ENCODE results near the gene TNNI2.
"Not testable (repeated sequence)": the region's sequence is repeated elsewhere in the genome, so short reads cannot be mapped to it uniquely, and the experiment has no call there.

Gene TNNI2

GRCh38 chr11:1880746-1881441, 42.1 kb downstream of the TNNI2 start:
- H3K9me3 Mint-ChIP-seq, result no peaks in the 10 kb centered on the region
- peaks cover 27 to 62% of the 10 kb centered on the region in 2 donors for H3K4me1 Mint-ChIP-seq
- H3K27me3 Mint-ChIP-seq, result no peaks in the 10 kb centered on the region
- ATAC-seq (replicated peaks) (peak in 1 of 2 donors; percentile 6), DNase-seq (no peak)
- H3K27ac Mint-ChIP-seq, result peak overlapping the region; percentile 48
- H3K4me3 Mint-ChIP-seq, result peak overlapping the region in 1 of 2 donors; percentile 31
- H3K36me3 Mint-ChIP-seq, result peaks cover 12 to 21% of the 10 kb centered on the region in 2 donors

- H3K4me3 Mint-ChIP-seq, result no peak overlapping the region
Observed at GRCh38 chr11:1881442-1882264, 42.9 kb downstream of the TNNI2 start.

GRCh38 chr11:1882265-1883238, 43.8 kb downstream of the TNNI2 start:
- H3K4me1 Mint-ChIP-seq, result peaks cover 24 to 50% of the 10 kb centered on the region in 2 donors
- H3K27ac Mint-ChIP-seq, result no peak overlapping the region
- H3K9me3 Mint-ChIP-seq, result no peaks in the 10 kb centered on the region
- no peak overlapping the region for H3K4me3 Mint-ChIP-seq
- H3K36me3 Mint-ChIP-seq, result peaks cover 14 to 18% of the 10 kb centered on the region in 2 donors
- DNase-seq, result peak; percentile 51
- ATAC-seq (replicated peaks), result peak; percentile 93 to 95
- no peaks in the 10 kb centered on the region for H3K27me3 Mint-ChIP-seq

More at GRCh38 chr11:1881442-1882264, 42.9 kb downstream of the TNNI2 start:
- ATAC-seq (replicated peaks) (peak; percentile 46 to 47), DNase-seq (no peak)
- Mint-ChIP-seq H3K9me3 (no peaks in the 10 kb centered on the region), H3K4me1 (peaks cover 27 to 54% of the 10 kb centered on the region in 2 donors), H3K27me3 (no peaks in the 10 kb centered on the region), H3K36me3 (peaks cover 12 to 19% of the 10 kb centered on the region in 2 donors), H3K27ac (peak overlapping the region; percentile 48)

GRCh38 chr11:1883346-1884302, 44.8 kb downstream of the TNNI2 start:
- peak overlapping the region; percentile 48 for H3K27ac Mint-ChIP-seq
- ATAC-seq (replicated peaks) (no peak), DNase-seq (no peak)
- H3K4me3 Mint-ChIP-seq, result no peak overlapping the region
- no peaks in the 10 kb centered on the region for H3K27me3 Mint-ChIP-seq
- H3K4me1 Mint-ChIP-seq, result peaks cover 23 to 44% of the 10 kb centered on the region in 2 donors
- H3K9me3 Mint-ChIP-seq, result no peaks in the 10 kb centered on the region
- peaks cover 20 to 21% of the 10 kb centered on the region in 2 donors for H3K36me3 Mint-ChIP-seq

GRCh38 chr11:1884303-1884700, 45.5 kb downstream of the TNNI2 start:
- peaks cover 24 to 25% of the 10 kb centered on the region in 2 donors for H3K36me3 Mint-ChIP-seq
- no peaks in the 10 kb centered on the region for H3K9me3 Mint-ChIP-seq
- no peak for ATAC-seq (replicated peaks)
- H3K4me3 Mint-ChIP-seq, result no peak overlapping the region
- H3K4me1 Mint-ChIP-seq, result peaks cover 26 to 44% of the 10 kb centered on the region in 2 donors
- no peaks in the 10 kb centered on the region for H3K27me3 Mint-ChIP-seq
- DNase-seq, result no peak
- H3K27ac Mint-ChIP-seq, result no peak overlapping the region

- H3K27me3 Mint-ChIP-seq; H3K9me3 Mint-ChIP-seq; H3K27ac Mint-ChIP-seq; H3K4me3 Mint-ChIP-seq; ATAC-seq (replicated peaks); DNase-seq: not testable (repeated sequence)
- Mint-ChIP-seq H3K36me3 (peaks cover 14 to 22% of the 10 kb centered on the region in 2 donors), H3K4me1 (peaks cover 28 to 43% of the 10 kb centered on the region in 2 donors)
Observed at GRCh38 chr11:1886551-1886950, 47.8 kb downstream of the TNNI2 start.

- peaks cover 3% of the 10 kb centered on the region in 2 donors for H3K9me3 Mint-ChIP-seq
- DNase-seq (no peak), ATAC-seq (replicated peaks) (no peak)
- H3K4me1 Mint-ChIP-seq, result peaks cover 28 to 41% of the 10 kb centered on the region in 2 donors
- peaks cover 17 to 31% of the 10 kb centered on the region in 2 donors for H3K36me3 Mint-ChIP-seq
- H3K27me3 Mint-ChIP-seq, result no peaks in the 10 kb centered on the region
- no peak overlapping the region for H3K27ac Mint-ChIP-seq
- H3K4me3 Mint-ChIP-seq, result no peak overlapping the region
Observed at GRCh38 chr11:1887451-1888346, 48.9 kb downstream of the TNNI2 start.

- Mint-ChIP-seq H3K36me3 (peaks cover 14 to 33% of the 10 kb centered on the region in 2 donors), H3K4me1 (peaks cover 32 to 44% of the 10 kb centered on the region in 2 donors), H3K4me3 (no peak overlapping the region), H3K9me3 (peaks cover 4 to 5% of the 10 kb centered on the region in 2 donors), H3K27ac (no peak overlapping the region), H3K27me3 (no peaks in the 10 kb centered on the region)
- ATAC-seq (replicated peaks) (no peak), DNase-seq (no peak)
Observed at GRCh38 chr11:1888347-1888753, 49.6 kb downstream of the TNNI2 start.

GRCh38 chr11:1888811-1889210, 50.0 kb downstream of the TNNI2 start:
- no peaks in the 10 kb centered on the region for H3K27me3 Mint-ChIP-seq
- peak overlapping the region; percentile 31 for H3K27ac Mint-ChIP-seq
- ATAC-seq (replicated peaks) (no peak), DNase-seq (no peak)
- peak overlapping the region in 1 of 2 donors; percentile 7 for H3K4me3 Mint-ChIP-seq
- H3K9me3 Mint-ChIP-seq, result peaks cover 5 to 10% of the 10 kb centered on the region in 2 donors
- H3K4me1 Mint-ChIP-seq, result peaks cover 37 to 44% of the 10 kb centered on the region in 2 donors
- H3K36me3 Mint-ChIP-seq, result peaks cover 16 to 37% of the 10 kb centered on the region in 2 donors

- peak; percentile 33 to 42 for ATAC-seq (replicated peaks)
- Mint-ChIP-seq H3K27ac (peak overlapping the region; percentile 31), H3K4me1 (peaks cover 35 to 44% of the 10 kb centered on the region in 2 donors), H3K27me3 (no peaks in the 10 kb centered on the region), H3K36me3 (peaks cover 16 to 37% of the 10 kb centered on the region in 2 donors), H3K4me3 (peak overlapping the region; percentile 29 to 41), H3K9me3 (peaks cover 5 to 10% of the 10 kb centered on the region in 2 donors)
- DNase-seq, result no peak
Observed at GRCh38 chr11:1889224-1889930, 50.6 kb downstream of the TNNI2 start.

- peak overlapping the region; percentile 52 for H3K27ac Mint-ChIP-seq
- ATAC-seq (replicated peaks) (peak; percentile 18 to 33), DNase-seq (no peak)
- H3K4me1 Mint-ChIP-seq, result peaks cover 35 to 44% of the 10 kb centered on the region in 2 donors
- H3K36me3 Mint-ChIP-seq, result peaks cover 16 to 37% of the 10 kb centered on the region in 2 donors
- H3K27me3 Mint-ChIP-seq, result no peaks in the 10 kb centered on the region
- peaks cover 5 to 10% of the 10 kb centered on the region in 2 donors for H3K9me3 Mint-ChIP-seq
- peak overlapping the region in 1 of 2 donors; percentile 29 for H3K4me3 Mint-ChIP-seq
Observed at GRCh38 chr11:1889941-1890855, 51.4 kb downstream of the TNNI2 start.

Data from stimulated activated naive B cell treated with anti-CD40 and anti-IgM and Interleukin-4, amounts not matched to agents 10 μg/mL and 1 μg/mL and 100 μg/mL, for 72 hours (primary cell).